NCI-H82 treated with DMSO at 0.1 percent for 48 hours (cell line): ENCODE data around the gene SOWAHD.
"Not testable (repeated sequence)": the region's sequence is repeated elsewhere in the genome, so short reads cannot be mapped to it uniquely, and the experiment has no call there.

Experiments used
- DNase-seq: peaks from one replicate; lab custom pipeline; 2025; ENCODE audit not compliant: unreplicated experiment; lab: John Stamatoyannopoulos, UW

SOWAHD gene

GRCh38 chrX:119757979-119758730, at the start of gene SOWAHD:
Gene SOWAHD, plus strand, starts transcription at chrX:119758588. Its CDS starts 80 bp downstream, at chrX:119758668.
- DNase-seq = no peak

- no peak for DNase-seq
Measured at GRCh38 chrX:119708936-119709335, 49.5 kb upstream of the SOWAHD start.

- no peak for DNase-seq
Measured at GRCh38 chrX:119709630-119710029, 48.8 kb upstream of the SOWAHD start.

- DNase-seq = no peak
Measured at GRCh38 chrX:119721487-119721886, 36.9 kb upstream of the SOWAHD start.

- DNase-seq = no peak
Measured at GRCh38 chrX:119721926-119722325, 36.5 kb upstream of the SOWAHD start.

- DNase-seq = no peak
Measured at GRCh38 chrX:119726900-119727555, 31.4 kb upstream of the SOWAHD start.

- DNase-seq = no peak
Measured at GRCh38 chrX:119728487-119728886, 29.9 kb upstream of the SOWAHD start.

- peak; percentile 76 for DNase-seq
Measured at GRCh38 chrX:119729408-119730201, 28.8 kb upstream of the SOWAHD start.

- no peak for DNase-seq
Measured at GRCh38 chrX:119734897-119735339, 23.5 kb upstream of the SOWAHD start.

- no peak for DNase-seq
Measured at GRCh38 chrX:119735467-119735866, 22.9 kb upstream of the SOWAHD start.

- no peak for DNase-seq
Measured at GRCh38 chrX:119736206-119736764, 22.1 kb upstream of the SOWAHD start.

GRCh38 chrX:119738742-119739141, 19.6 kb upstream of the SOWAHD start:
- no peak for DNase-seq

- no peak for DNase-seq
Measured at GRCh38 chrX:119745283-119745848, 13.0 kb upstream of the SOWAHD start.

GRCh38 chrX:119750131-119750530, 8.3 kb upstream of the SOWAHD start:
- DNase-seq = not testable (repeated sequence)

GRCh38 chrX:119750751-119751150, 7.6 kb upstream of the SOWAHD start:
- DNase-seq = not testable (repeated sequence)

- DNase-seq = no peak
Measured at GRCh38 chrX:119753001-119753400, 5.4 kb upstream of the SOWAHD start.

GRCh38 chrX:119753639-119754257, 4.6 kb upstream of the SOWAHD start:
- DNase-seq = peak; percentile 27

- DNase-seq = no peak
Measured at GRCh38 chrX:119755981-119756533, 2.3 kb upstream of the SOWAHD start.

GRCh38 chrX:119756926-119757635, 1.3 kb upstream of the SOWAHD start:
- no peak for DNase-seq

GRCh38 chrX:119757646-119757978, 776 bp upstream of the SOWAHD start:
- no peak for DNase-seq
